GM18861 (cell line): ENCODE data around the gene PPARA.

ENCODE experiments used
- ATAC-seq: cut with Tn5 transposase; IDR thresholded peaks from one replicate; pipeline ENCODE4 v1.9.1; 2021; ENCODE audit not compliant: unreplicated experiment

Gene PPARA

GRCh38 chr22:46113910-46114517 is 36.3 kb upstream of the PPARA start:
- no peak for ATAC-seq

- no peak for ATAC-seq
These were observed 35.6 kb upstream of the PPARA start for GRCh38 chr22:46114518-46115387.

GRCh38 chr22:46115388-46115678 is 35.0 kb upstream of the PPARA start:
- no peak for ATAC-seq

GRCh38 chr22:46115755-46116490 is 34.4 kb upstream of the PPARA start:
- ATAC-seq = no peak

- no peak for ATAC-seq
These were observed 33.8 kb upstream of the PPARA start for GRCh38 chr22:46116491-46116958.

- no peak for ATAC-seq
These were observed 32.8 kb upstream of the PPARA start for GRCh38 chr22:46117206-46118199.

- no peak for ATAC-seq
These were observed 31.1 kb upstream of the PPARA start for GRCh38 chr22:46119093-46119728.

GRCh38 chr22:46119729-46120419 is 30.5 kb upstream of the PPARA start:
- ATAC-seq = no peak

- no peak for ATAC-seq
These were observed 29.9 kb upstream of the PPARA start for GRCh38 chr22:46120420-46120737.

GRCh38 chr22:46121079-46121478 is 29.2 kb upstream of the PPARA start:
- no peak for ATAC-seq

- no peak for ATAC-seq
These were observed 28.6 kb upstream of the PPARA start for GRCh38 chr22:46121523-46122287.

- ATAC-seq = no peak
These were observed 27.8 kb upstream of the PPARA start for GRCh38 chr22:46122511-46122971.

GRCh38 chr22:46122980-46123693 is 27.2 kb upstream of the PPARA start:
- no peak for ATAC-seq

- no peak for ATAC-seq
These were observed 26.5 kb upstream of the PPARA start for GRCh38 chr22:46123694-46124382.

- ATAC-seq = no peak
These were observed 25.8 kb upstream of the PPARA start for GRCh38 chr22:46124383-46125144.

- ATAC-seq = no peak
These were observed 25.0 kb upstream of the PPARA start for GRCh38 chr22:46125311-46125710.
